IMR-90 (cell line): ENCODE results near the gene SLIT3. TPM values are rescaled to one million over a fixed set of nuclear protein-coding genes. Genes with fewer than 3 reads are reported as not detected.

Experiments
- ATAC-seq: fragments of 200-7000 bp; cut with Tn5 transposase; 2 replicates; pipeline ENCODE4 v1.9.1; 2020; ENCODE audit warnings: low read depth, mild to moderate bottlenecking, moderate library complexity
- BruUV-seq: library from RNA; stranded (reverse); fragments of 400-500 nt; replicated peaks from 2 replicates; lab custom pipeline; 2021; lab: Mats Ljungman, UMichigan
- CTCF ChIA-PET: fragments of 300-600 bp; formaldehyde crosslinking; extraction: SDS; loops from one replicate; lab custom pipeline; 2021; ENCODE audit warnings: antibody characterized with exemption; lab: Yijun Ruan, JAX
- POLR2A ChIA-PET: fragments of 300-600 bp; sonication (Branson Sonifier 250); formaldehyde crosslinking; loops from one replicate; lab custom pipeline; 2022; ENCODE audit warnings: antibody characterized with exemption; ENCODE audit not compliant: unreplicated experiment; lab: Charles Lee
- DNase-seq: peaks from one replicate; pipeline ENCODE4 v3.0.0; 2013
- H2AFZ ChIP-seq: replicated peaks from 2 replicates; pipeline ENCODE3; 2013; ENCODE audit warnings: low read length, mild to moderate bottlenecking; ENCODE audit not compliant: poor library complexity
- H2AK5ac ChIP-seq: 2 replicates; pipeline ENCODE4 v1.6.1; 2013; ENCODE audit warnings: low read depth, low read length, inconsistent platforms
- H2AK9ac ChIP-seq: replicated peaks from 2 replicates; pipeline ENCODE3; 2013; ENCODE audit warnings: mild to moderate bottlenecking, low read depth, low read length, moderate library complexity; ENCODE audit not compliant: poor library complexity
- H2BK120ac ChIP-seq: 2 replicates; pipeline ENCODE4 v1.6.1; 2013; ENCODE audit warnings: low read depth, low read length, inconsistent platforms
- H2BK15ac ChIP-seq: 3 replicates; pipeline ENCODE4 v1.6.1; 2013; ENCODE audit warnings: low read depth, low read length, inconsistent platforms
- H2BK20ac ChIP-seq: 2 replicates; pipeline ENCODE4 v1.6.1; 2013; ENCODE audit warnings: low read depth, mild to moderate bottlenecking, inconsistent platforms, low read length, moderate library complexity
- H2BK5ac ChIP-seq: 2 replicates; pipeline ENCODE4 v1.6.1; 2013; ENCODE audit warnings: mild to moderate bottlenecking, low read depth, low read length, inconsistent platforms; ENCODE audit not compliant: poor library complexity, severe bottlenecking
- H3K14ac ChIP-seq: replicated peaks from 2 replicates; pipeline ENCODE4 v1.6.1; 2013; ENCODE audit warnings: low read depth, low read length, inconsistent platforms
- H3K18ac ChIP-seq: 2 replicates; pipeline ENCODE4 v1.6.1; 2013; ENCODE audit warnings: low read depth, low read length, control low read depth
- H3K23ac ChIP-seq: 2 replicates; pipeline ENCODE4 v1.6.1; 2013; ENCODE audit warnings: low read depth, low read length, inconsistent platforms
- H3K27ac ChIP-seq: 2 replicates; pipeline ENCODE4 v1.5.1; 2013; ENCODE audit warnings: mild to moderate bottlenecking, control low read depth, low read length; ENCODE audit not compliant: insufficient read depth
- H3K27me3 ChIP-seq: 2 replicates; pipeline ENCODE4 v1.6.1; 2013; ENCODE audit warnings: low read length; ENCODE audit not compliant: control insufficient read depth, insufficient read depth
- H3K36me3 ChIP-seq: 2 replicates; pipeline ENCODE4 v1.6.1; 2013; ENCODE audit warnings: low read length, mixed read lengths; ENCODE audit not compliant: control insufficient read depth, insufficient read depth
- H3K4ac ChIP-seq: 2 replicates; pipeline ENCODE4 v1.6.1; 2013; ENCODE audit warnings: low read depth, low read length, inconsistent platforms
- H3K4me1 ChIP-seq: 2 replicates; pipeline ENCODE4 v1.6.1; 2013; ENCODE audit warnings: low read length, mixed read lengths; ENCODE audit not compliant: control insufficient read depth, insufficient read depth
- H3K4me2 ChIP-seq: 2 replicates; pipeline ENCODE4 v1.6.1; 2013; ENCODE audit warnings: low read depth, mild to moderate bottlenecking, control low read depth, low read length, moderate library complexity
- H3K4me3 ChIP-seq: 2 replicates; pipeline ENCODE4 v1.5.1; 2013; ENCODE audit warnings: low read depth, mild to moderate bottlenecking, control low read depth, low read length, moderate library complexity; ENCODE audit not compliant: insufficient read depth
- H3K56ac ChIP-seq: 2 replicates; pipeline ENCODE4 v1.6.1; 2013; ENCODE audit warnings: low read length, inconsistent platforms; ENCODE audit not compliant: insufficient read depth; ENCODE audit errors: extremely low read depth
- H3K79me1 ChIP-seq, 2 experiments: 2 replicates each; pipeline ENCODE4 v1.6.1; 2013; ENCODE audit warnings: low read length in 2 of 2, inconsistent platforms in 1 of 2, low read depth in 1 of 2
- H3K9ac ChIP-seq: 2 replicates; pipeline ENCODE4 v1.6.1; 2013; ENCODE audit warnings: low read depth, low read length, control low read depth
- H3K9me1 ChIP-seq: 2 replicates; pipeline ENCODE4 v1.6.1; 2013; ENCODE audit warnings: low read length, inconsistent platforms; ENCODE audit not compliant: insufficient read depth
- H3K9me3 ChIP-seq: 2 replicates; pipeline ENCODE4 v1.6.1; 2013; ENCODE audit warnings: low read length; ENCODE audit not compliant: control insufficient read depth, insufficient read depth
- H4K20me1 ChIP-seq: 2 replicates; pipeline ENCODE4 v1.6.1; 2013; ENCODE audit warnings: low read length, inconsistent platforms; ENCODE audit not compliant: insufficient read depth
- H4K5ac ChIP-seq: 2 replicates; pipeline ENCODE4 v1.6.1; 2013; ENCODE audit warnings: mild to moderate bottlenecking, low read depth, low read length, control low read depth
- H4K8ac ChIP-seq, 2 experiments: 2 replicates each; pipeline ENCODE4 v1.6.1; 2013; ENCODE audit warnings: low read depth in 2 of 2, low read length in 2 of 2, control low read depth in 1 of 2, inconsistent platforms in 1 of 2
- H4K91ac ChIP-seq: 2 replicates; pipeline ENCODE4 v1.6.1; 2013; ENCODE audit warnings: low read depth, low read length, inconsistent platforms; ENCODE audit not compliant: insufficient read depth
- BHLHE40 ChIP-seq: fragments of 150-350 bp; IDR thresholded peaks from 2 replicates; pipeline ENCODE4 v1.6.1; 2016; ENCODE audit warnings: mild to moderate bottlenecking, low read depth, low read length
- CHD1 ChIP-seq: IDR thresholded peaks from 2 replicates; pipeline ENCODE4 v1.6.1; 2012; ENCODE audit warnings: low read depth, low read length, improper control_type of control experiment
- FOS ChIP-seq: fragments of 150-350 bp; IDR thresholded peaks from 2 replicates; pipeline ENCODE4 v1.6.1; 2016; ENCODE audit warnings: low read depth, low read length
- MAFK ChIP-seq: IDR thresholded peaks from 2 replicates; pipeline ENCODE4 v1.6.1; 2012; ENCODE audit warnings: low read depth, low read length, improper control_type of control experiment
- MAZ ChIP-seq: IDR thresholded peaks from 2 replicates; pipeline ENCODE4 v1.6.1; 2012; ENCODE audit warnings: low read depth, mild to moderate bottlenecking, low read length, improper control_type of control experiment, moderate library complexity, borderline replicate concordance
- MXI1 ChIP-seq: IDR thresholded peaks from 2 replicates; pipeline ENCODE4 v1.6.1; 2012; ENCODE audit warnings: low read depth, mild to moderate bottlenecking, low read length, moderate library complexity, borderline replicate concordance
- NFE2L2 ChIP-seq: fragments of 150-350 bp; IDR thresholded peaks from 2 replicates; pipeline ENCODE4 v1.6.1; 2016; ENCODE audit warnings: low read depth, mild to moderate bottlenecking, low read length
- POLR2A ChIP-seq: IDR thresholded peaks from 2 replicates; pipeline ENCODE4 v1.6.1; 2012; ENCODE audit warnings: mild to moderate bottlenecking, low read depth, low read length
- RAD21 ChIP-seq: IDR thresholded peaks from 2 replicates; pipeline ENCODE4 v1.6.1; 2012; ENCODE audit warnings: low read length, improper control_type of control experiment
- RCOR1 ChIP-seq: IDR thresholded peaks from 2 replicates; pipeline ENCODE4 v1.6.1; 2012; ENCODE audit warnings: mild to moderate bottlenecking, low read length, improper control_type of control experiment; ENCODE audit not compliant: insufficient replicate concordance
- RFX5 ChIP-seq: IDR thresholded peaks from 2 replicates; pipeline ENCODE4 v1.8.0; 2012; ENCODE audit warnings: low read depth, mild to moderate bottlenecking, low read length, moderate library complexity
- SMC3 ChIP-seq: fragments of 150-350 bp; IDR thresholded peaks from 2 replicates; pipeline ENCODE4 v1.6.1; 2016; ENCODE audit warnings: low read depth, mild to moderate bottlenecking, antibody characterized with exemption, low read length, moderate library complexity
- WGBS, 2 experiments: methylation state at CpG; one replicate each; pipeline versions ENCODE4 v1.1.5 to v1.1.7; 2013; ENCODE audit warnings: missing lambda C conversion rate in 2 of 2; ENCODE audit not compliant: insufficient read length in 1 of 2; ENCODE audit errors: extremely low coverage in 2 of 2; 5-methylcytosine and 5-hydroxymethylcytosine counted together
- dilution Hi-C: fragments of 300-500 bp; cut with HindIII; formaldehyde crosslinking; loops from one replicate; pipeline ENCODE4 v1.14.3; 2018; ENCODE audit warnings: low sequenced_read_pairs; ENCODE audit not compliant: unreplicated experiment
- in situ Hi-C: fragments of 300-500 bp; cut with MboI; formaldehyde crosslinking; loops from 3 replicates; pipeline ENCODE4 v1.14.3; 2019; ENCODE audit warnings: low sequenced_read_pairs, inconsistent platforms, mixed read lengths
- intact Hi-C: fragments of 100-400 bp; cut with micrococcal nuclease; formaldehyde crosslinking; loops from 2 replicates; pipeline ENCODE4 v1.10.0; 2022
- polyA plus RNA-seq, 3 experiments: library from polyadenylated mRNA; depleted of rRNA; stranded (reverse); fragments of >200 nt; gene quantifications; 2 replicates each; pipeline ENCODE4 v1.2.3, GENCODE V29; 2012; ENCODE audit warnings: low replicate concordance in 1 of 3
- total RNA-seq: library from RNA; depleted of rRNA; stranded (reverse); fragments of >200 nt; gene quantifications from 2 replicates; pipeline ENCODE4 v1.2.3, GENCODE V29; 2012
- TF ChIP-seq, protein P1 (sequence below): fragments of 150-350 bp; IDR thresholded peaks from 2 replicates; pipeline ENCODE4 v1.6.1; 2017; ENCODE audit warnings: mild to moderate bottlenecking, antibody characterized with exemption, low read length, low read depth
- TF ChIP-seq, protein P2 (sequence below): conservative IDR thresholded peaks from 2 replicates; pipeline ENCODE4 v1.5.1; 2012; ENCODE audit warnings: mild to moderate bottlenecking, low read depth, low read length, improper control_type of control experiment
- TF ChIP-seq, protein P3 (sequence below): fragments of 150-350 bp; IDR thresholded peaks from 2 replicates; pipeline ENCODE4 v1.6.1; 2016; ENCODE audit warnings: low read depth, mild to moderate bottlenecking, low read length, moderate library complexity, borderline replicate concordance

Gene SLIT3
- total and polyA plus RNA-seq, 2 of the 4 experiments (the other 2 are of a cell fraction): 0.18 to 0.50 TPM

DNA sequence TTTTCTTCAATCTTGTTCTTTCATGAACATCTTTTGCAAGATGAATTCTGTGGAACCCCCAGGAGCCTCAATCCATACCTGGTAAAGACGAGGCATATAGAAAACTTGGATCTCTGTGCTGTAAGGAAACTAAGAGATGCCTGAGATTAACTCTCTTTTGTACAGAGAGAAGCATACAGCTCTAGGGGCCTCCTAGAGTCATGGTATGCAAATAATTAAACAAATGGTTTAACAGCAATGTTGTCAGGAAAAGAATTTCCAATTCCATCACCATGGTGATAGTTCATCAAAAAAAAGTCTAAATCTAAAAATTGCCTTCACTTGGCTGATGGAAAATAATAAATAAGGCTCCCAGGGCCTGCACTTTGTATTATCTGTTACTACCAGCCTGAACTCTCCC, 275.4 kb downstream of the SLIT3 start:
- H2AK9ac ChIP-seq: no peak overlapping the region
- no CpG with 5 or more reads among the region's 1 CpG for WGBS, 2 experiments
- no peak overlapping the region for H3K18ac ChIP-seq
- H3K4me3 ChIP-seq: no peak overlapping the region
- H2BK20ac ChIP-seq: no peak overlapping the region
- TF ChIP-seq BHLHE40 (no peak), NFE2L2 (no peak), CHD1 (no peak), MXI1 (no peak), MAZ (no peak), RAD21 (no peak), RCOR1 (no peak), FOS (no peak), POLR2A (no peak), RFX5 (no peak), MAFK (no peak), SMC3 (no peak)
- TF ChIP-seq, protein P1, sequence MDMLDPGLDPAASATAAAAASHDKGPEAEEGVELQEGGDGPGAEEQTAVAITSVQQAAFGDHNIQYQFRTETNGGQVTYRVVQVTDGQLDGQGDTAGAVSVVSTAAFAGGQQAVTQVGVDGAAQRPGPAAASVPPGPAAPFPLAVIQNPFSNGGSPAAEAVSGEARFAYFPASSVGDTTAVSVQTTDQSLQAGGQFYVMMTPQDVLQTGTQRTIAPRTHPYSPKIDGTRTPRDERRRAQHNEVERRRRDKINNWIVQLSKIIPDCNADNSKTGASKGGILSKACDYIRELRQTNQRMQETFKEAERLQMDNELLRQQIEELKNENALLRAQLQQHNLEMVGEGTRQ: no peak
- TF ChIP-seq, protein P2, sequence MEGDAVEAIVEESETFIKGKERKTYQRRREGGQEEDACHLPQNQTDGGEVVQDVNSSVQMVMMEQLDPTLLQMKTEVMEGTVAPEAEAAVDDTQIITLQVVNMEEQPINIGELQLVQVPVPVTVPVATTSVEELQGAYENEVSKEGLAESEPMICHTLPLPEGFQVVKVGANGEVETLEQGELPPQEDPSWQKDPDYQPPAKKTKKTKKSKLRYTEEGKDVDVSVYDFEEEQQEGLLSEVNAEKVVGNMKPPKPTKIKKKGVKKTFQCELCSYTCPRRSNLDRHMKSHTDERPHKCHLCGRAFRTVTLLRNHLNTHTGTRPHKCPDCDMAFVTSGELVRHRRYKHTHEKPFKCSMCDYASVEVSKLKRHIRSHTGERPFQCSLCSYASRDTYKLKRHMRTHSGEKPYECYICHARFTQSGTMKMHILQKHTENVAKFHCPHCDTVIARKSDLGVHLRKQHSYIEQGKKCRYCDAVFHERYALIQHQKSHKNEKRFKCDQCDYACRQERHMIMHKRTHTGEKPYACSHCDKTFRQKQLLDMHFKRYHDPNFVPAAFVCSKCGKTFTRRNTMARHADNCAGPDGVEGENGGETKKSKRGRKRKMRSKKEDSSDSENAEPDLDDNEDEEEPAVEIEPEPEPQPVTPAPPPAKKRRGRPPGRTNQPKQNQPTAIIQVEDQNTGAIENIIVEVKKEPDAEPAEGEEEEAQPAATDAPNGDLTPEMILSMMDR: no peak
- TF ChIP-seq, protein P3, sequence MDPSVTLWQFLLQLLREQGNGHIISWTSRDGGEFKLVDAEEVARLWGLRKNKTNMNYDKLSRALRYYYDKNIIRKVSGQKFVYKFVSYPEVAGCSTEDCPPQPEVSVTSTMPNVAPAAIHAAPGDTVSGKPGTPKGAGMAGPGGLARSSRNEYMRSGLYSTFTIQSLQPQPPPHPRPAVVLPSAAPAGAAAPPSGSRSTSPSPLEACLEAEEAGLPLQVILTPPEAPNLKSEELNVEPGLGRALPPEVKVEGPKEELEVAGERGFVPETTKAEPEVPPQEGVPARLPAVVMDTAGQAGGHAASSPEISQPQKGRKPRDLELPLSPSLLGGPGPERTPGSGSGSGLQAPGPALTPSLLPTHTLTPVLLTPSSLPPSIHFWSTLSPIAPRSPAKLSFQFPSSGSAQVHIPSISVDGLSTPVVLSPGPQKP: no peak
- H2BK15ac ChIP-seq: no peak overlapping the region
- H4K91ac ChIP-seq: no peak overlapping the region
- dilution Hi-C loops (no loop called here), intact Hi-C loops (no loop called here), in situ Hi-C loops (no loop called here)
- no peaks in the 10 kb centered on the region for H3K79me1 ChIP-seq
- no peak for ATAC-seq
- no peak overlapping the region for H3K27ac ChIP-seq
- no peak overlapping the region for H4K8ac ChIP-seq
- no peaks in the 10 kb centered on the region for H3K27me3 ChIP-seq
- no peaks in the 10 kb centered on the region for H3K9me1 ChIP-seq
- BruUV-seq: no TSS peak
- H3K36me3 ChIP-seq: no peaks in the 10 kb centered on the region
- H3K14ac ChIP-seq: no peak overlapping the region
- no peak overlapping the region for H2BK120ac ChIP-seq
- no peak overlapping the region for H2AK5ac ChIP-seq
- POLR2A ChIA-PET: no interaction called here
- H3K9me3 ChIP-seq: no peaks in the 10 kb centered on the region
- H3K56ac ChIP-seq: no peak overlapping the region
- H4K20me1 ChIP-seq: no peaks in the 10 kb centered on the region
- H4K5ac ChIP-seq: no peak overlapping the region
- no peak overlapping the region for H3K4me2 ChIP-seq
- H3K4ac ChIP-seq: no peak overlapping the region
- H3K4me1 ChIP-seq: 0 out of 2 replicates have a peak, but pooled peaks cover 1% of the 10 kb centered on the region
- H2AFZ ChIP-seq: no peak overlapping the region
- CTCF ChIA-PET: interaction anchor here (0.6 kb wide), 2 partner anchors 9 to 25 kb away, joined by 3 to 7 read pairs; no protein-coding TSS in a partner anchor
- no peak overlapping the region for H3K23ac ChIP-seq
- DNase-seq: no peak
- H3K9ac ChIP-seq: no peak overlapping the region
- no peak overlapping the region for H2BK5ac ChIP-seq
